CD4-positive, alpha-beta T cell treated with Interleukin-17A for 4 hours (primary cell): ENCODE results near the gene PITPNC1.
A peak's percentile ranks its signal among the peaks of the same experiment; 100 is the strongest.
"Not testable (repeated sequence)": the region's sequence is repeated elsewhere in the genome, so short reads cannot be mapped to it uniquely, and the experiment has no call there.

Source experiments
- DNase-seq: peaks from one replicate; pipeline ENCODE4 v3.0.0-alpha.2; 2020; ENCODE audit warnings: mixed read lengths

Gene PITPNC1

DNA sequence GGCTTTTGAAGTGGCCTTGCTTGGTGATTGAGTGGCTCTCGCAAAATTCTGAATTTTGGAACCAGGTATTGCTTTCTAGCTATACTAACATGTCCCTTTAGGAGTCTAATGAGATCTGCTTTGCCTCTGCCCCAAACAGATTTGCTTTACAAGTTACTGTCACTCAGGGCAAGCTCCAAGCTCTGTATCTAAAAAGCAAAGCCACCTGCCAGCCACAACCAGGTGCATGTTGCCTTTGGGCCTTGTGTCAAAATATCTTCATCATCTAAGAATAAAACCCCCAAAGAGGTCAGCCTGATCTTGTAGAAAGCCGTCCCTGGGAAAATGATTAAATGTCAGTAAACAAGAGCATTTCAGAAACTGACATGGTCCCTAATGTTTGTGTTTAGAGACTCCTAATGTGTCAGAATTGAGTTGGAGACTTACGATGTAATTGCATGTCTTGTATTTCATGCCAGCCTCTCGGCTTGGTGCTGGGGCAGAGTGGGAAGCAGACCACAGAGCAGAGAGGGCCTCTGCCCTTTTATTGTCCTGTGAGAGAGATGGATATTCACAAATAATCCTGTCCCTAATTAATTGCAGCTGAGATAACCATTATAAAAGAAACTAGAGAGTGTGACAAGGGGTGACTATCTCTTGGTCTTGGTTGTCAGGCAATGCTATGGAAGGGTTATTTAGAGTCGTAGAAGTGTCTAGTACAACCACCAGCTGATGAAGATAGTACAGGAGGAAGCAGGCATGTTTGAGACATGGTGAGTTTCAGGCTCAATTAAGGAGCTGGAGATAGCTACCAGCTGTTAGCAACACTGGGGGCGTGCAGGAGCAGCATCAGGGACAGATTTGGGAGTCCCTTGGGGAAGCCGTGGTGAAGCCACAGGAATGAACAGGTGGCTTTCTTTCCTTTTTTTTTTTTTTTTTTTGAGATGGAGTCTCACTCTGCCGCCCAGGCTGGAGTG is 90.7 kb downstream of the PITPNC1 start:
- no peak for DNase-seq

DNA sequence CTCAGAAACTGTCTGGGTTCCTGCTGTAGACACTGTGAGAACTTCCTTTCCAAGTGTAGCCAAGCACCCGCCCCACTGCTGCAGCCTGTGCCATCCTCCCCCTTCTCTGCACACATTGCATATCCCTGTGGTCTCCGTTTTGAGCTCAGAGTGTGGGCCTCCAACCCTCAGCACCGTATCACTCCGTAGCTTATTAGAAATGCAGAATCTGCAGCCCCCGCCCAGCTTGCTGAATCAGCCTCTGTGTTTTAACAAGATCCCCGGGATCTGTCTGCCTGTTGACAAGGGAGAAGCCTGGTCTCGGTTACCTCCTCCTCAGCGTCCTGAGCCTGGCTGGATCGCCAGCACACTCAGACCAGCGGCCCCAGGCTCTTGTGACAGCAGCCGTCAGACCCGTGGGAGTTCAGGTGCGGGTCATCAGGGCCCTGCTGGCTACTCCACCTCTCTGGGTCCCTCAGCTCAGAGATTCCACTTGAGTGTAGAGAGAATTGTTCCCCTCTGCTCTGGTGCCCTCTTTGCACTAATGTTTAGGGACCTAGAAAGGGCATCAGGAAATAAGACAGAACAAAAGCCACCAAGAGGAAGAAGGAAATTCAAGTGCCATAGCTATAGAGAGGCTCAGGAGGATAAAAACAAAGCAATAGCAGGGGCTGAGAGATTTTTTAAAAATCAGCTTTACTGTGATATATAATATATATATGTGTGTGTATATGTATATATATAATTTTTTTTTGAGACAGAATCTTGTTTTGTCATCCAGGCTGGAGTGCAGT is 92.3 kb downstream of the PITPNC1 start:
- DNase-seq, result peak; percentile 60

DNA sequence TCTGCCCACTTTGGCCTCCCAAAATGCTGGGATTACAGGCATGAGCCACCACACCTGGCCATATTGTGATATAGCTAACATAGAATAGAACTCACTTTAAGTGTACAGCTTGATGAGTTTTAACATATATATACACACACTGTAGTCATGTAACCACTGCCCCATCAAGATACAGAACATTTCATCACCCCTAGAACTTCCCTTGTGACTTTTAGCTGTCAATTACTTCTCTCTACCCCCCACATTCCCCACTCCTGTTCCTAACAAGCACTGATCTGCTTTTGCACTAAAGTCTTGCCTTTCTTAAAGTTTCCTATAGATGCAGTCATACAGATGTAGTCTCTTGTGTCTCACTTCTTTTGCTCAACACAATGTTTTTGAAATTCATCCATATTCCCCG is 93.1 kb downstream of the PITPNC1 start:
- DNase-seq, result no peak

DNA sequence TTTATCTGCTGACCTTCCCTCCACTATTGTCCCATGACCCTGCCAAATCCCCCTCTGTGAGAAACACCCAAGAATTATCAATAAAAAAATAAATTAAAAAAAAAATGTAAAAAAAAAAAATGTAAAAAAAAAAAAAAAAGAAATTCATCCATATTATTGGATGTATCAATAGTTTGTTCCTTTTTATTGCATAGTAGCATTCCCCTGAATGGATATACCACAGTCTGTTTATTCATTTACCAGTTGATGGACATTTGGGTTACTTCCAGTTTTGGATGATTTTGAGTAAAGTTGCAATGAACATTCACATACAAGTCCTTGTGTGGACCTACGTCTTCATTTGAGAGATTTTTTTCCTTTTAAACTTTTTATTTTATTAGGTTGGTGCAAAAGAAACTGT is 94.0 kb downstream of the PITPNC1 start:
- no peak for DNase-seq

DNA sequence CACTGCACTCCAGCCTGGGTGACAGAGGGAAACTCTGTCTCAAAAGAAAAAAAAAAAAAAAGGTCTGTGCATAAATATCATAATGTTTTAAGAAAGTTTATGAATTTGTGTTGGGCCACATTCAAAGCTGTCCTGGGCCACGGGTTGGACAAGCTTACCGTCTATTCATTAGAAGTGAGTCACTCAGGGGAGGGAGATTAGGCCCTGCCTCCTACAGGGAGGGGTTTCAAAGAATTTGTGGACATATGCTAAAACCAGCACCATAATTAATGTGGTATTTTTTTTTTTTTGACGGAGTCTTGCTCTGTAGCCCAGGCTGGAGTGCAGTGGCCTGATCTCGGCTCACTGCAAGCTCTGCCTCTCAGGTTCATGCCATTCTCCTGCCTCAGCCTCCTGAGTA is 95.5 kb downstream of the PITPNC1 start:
- not testable (repeated sequence) for DNase-seq

DNA sequence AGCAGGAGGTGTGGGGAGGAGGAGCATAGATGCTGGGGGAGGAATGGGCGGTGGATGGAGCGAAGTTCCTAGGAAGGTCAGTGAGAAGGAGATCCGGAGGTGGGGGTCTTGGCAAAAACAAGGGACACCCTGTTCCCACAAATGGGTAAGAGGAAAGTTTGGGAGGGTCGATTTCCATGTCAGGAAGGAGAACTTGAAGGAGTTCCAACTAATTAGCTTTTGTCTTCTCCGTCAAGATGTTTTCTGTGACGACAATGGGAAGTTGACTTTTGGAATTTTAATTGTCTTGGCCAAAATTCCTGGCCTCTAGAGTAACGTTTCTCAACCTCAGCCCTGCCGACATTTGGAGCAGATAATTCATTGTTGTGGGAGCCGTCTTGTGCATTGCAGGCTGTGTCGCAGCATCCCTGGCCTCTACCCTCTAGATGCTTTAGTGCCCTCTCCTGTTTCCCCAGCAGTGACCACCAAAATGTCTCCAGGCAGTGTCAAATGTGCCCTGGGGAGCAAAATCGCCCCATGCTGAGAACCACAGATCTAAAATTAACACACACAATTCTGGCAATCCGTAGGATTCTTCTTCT is 97.1 kb downstream of the PITPNC1 start:
- peak; percentile 25 for DNase-seq

DNA sequence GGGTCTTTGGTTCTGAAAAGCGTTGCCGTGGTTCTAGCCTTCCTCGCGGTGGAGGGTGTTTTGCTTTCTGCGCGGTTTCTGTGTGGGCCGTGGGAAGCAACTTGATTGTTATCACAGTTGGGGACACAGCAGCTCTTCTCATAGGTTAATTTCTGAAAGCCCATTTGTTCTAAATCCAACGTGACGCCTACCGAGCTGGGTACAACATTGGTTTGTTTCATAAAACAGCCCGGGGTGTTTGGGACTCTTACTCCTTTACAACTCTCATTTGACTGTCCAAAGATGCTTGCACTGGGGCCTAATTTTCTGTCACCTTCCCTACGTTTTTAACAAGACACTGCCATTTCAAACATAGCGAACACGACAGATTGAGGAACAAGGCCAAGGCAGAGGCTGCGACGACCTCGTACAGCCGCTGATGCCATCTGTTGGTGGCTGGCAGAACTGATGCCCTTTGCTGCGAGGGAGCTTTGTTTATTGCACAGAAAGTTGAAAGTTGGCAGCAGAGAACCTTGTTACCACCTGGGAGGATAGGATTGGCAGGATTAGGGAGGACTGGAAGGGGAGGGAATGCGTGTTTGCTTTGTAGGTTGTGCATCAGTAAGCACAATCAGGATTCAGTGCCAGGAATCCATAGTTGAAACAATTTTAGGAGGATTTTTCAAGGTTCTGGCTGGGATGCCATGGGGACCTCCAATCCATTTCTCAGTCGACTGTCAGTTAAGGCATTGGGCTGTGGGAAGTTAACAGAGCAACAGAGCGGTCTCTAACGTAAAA is 98.3 kb downstream of the PITPNC1 start:
- DNase-seq, result peak; percentile 88

DNA sequence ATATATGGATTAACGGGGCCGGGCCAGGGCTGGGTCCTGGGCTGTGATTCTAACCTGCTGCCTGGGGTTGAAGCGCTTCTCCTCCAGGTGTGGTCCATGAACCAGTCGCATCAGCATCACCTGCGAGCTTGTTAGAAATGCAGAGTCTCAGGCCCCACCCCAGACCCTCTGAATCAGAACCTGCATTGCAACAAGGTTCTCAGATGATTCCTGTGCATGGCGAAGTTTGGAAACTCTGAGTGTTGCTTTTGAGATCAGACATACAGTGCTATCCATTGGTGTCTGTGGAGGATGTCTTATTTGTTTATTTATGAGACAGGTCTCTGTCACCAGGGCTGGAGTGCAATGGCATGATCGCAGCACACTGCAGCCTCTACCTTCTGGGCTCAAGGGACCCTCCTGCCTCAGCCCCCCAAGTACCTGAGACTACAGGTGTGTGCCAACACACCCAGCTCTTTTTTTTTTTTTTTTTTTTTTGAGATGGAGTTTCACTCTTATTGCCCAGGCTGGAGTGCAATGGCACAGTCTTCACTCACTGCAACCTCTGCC is 99.8 kb downstream of the PITPNC1 start:
- no peak for DNase-seq

DNA sequence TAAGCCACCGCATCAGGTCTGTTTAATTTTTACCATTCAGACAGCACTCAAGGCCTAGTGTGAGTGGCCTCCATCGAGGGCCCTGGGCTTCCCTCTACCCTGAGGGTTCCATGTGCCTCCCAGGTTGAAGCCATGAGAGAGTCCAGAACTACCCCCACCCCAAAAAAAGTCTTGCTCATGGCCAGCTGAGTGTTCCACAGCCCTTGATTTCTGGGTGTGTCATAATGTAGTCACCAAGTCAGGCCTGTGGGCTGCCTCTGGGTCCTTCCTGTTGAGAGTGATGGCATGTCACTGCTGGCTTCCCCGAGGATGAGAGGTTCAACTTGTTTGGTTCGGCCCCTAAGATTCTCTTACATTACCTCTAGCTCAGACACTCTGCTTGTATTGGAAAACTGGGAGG is 100.6 kb downstream of the PITPNC1 start:
- DNase-seq, result peak; percentile 72

DNA sequence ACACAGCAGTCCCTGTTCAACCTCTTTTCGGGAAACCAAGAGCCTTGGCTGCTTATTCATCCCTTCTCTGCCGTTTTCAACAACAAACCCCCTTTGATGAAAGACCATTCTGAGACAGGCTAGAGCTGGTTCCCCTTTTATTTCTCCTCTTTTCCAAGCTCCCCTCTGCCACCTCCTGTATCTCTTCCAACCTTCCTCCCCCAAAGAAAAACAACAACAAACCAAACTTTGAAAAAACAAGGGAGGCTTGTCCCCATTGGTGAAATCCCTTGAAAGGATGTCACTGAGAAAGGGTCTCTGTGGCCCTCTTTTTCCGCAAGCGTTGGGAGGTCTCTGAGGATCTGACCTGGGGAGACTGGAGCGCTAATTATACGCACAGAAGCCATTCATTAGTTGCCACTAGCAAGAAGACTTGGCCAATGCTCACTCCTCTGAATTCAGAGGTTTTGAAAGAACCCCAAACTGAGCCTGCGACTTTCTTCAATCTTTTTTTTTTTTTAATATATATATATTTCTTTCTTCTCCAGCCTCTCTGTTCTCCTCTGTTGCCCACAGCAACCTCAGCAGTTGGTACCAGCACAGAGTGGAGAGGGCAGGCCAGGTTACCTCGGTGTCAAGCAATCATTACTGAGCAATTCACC is 101.4 kb downstream of the PITPNC1 start:
- DNase-seq, result no peak

DNA sequence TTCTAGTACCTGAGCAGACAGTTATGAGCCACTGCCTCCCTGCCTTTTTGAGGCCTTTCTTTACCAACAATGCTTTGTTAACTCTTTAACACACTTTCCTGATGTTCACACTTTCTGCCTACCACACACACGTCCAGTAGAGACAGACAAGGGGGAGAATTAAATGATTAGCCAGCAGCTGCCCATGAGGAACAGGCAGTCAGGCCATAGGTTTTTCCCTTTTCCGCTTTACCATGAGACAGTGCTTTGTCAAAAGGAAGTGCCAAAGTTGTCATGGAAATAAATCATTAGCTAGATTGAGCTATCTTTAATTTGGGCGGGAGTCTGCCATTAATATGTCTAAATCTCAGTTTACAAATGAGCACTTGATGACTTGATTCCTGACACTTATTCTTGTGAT is 102.1 kb downstream of the PITPNC1 start:
- DNase-seq, result no peak

DNA sequence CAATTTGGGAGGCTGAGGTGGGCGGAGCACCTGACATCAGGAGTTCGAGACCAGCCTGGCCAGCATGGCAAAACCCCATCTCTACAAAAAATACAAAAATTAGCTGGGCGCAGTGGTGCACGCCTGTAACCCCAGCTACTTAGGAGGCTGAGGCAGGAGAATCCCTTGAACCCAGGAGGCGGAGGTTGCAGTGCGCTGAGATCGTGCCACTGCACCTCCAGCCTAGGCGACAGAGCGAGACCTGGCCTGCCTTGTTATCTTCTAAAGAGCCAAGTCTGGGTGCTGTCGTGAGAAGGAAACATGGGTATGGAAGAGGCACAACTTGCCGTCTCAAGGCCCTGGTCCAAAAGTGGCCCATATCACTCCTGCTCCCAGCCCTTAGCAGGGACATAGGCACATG is 103.9 kb downstream of the PITPNC1 start:
- not testable (repeated sequence) for DNase-seq

DNA sequence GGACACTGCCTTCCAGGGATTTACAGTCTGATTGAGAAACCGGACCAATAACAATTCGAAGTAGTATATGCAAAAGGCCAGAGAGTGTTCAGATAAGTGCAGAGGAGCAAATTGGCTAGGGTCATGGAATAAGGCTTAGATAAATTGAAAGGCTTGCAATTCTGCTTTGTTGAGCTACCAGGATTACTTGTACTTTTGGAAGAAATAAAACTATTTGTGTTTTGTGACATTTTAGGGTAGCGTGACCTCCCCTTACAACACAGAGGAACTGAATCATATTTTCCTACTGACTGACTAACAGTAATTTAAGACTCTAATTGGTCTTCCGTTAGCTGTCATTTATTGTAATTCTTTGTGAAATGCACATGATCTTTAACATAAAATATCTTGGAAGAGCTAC is 104.7 kb downstream of the PITPNC1 start:
- no peak for DNase-seq

DNA sequence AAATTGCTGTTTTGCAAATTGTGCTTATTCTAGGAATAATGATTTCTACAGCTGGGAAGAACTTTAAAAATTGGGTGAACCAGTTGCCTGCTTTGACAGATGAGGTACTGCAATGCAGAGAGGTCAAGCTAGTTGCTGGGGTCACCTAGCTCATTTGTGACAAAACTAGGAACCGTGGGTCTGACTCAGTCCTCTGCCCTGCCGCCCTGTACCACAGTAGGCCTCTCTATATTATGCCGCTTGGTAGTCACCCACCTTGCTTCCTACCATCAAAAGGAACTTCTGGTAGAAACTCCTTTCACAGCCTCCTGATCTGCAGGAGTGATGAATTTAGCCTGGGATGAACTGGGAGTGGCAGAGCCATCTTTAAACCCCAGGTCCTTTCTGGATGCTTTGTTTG is 105.7 kb downstream of the PITPNC1 start:
- DNase-seq, result no peak

DNA sequence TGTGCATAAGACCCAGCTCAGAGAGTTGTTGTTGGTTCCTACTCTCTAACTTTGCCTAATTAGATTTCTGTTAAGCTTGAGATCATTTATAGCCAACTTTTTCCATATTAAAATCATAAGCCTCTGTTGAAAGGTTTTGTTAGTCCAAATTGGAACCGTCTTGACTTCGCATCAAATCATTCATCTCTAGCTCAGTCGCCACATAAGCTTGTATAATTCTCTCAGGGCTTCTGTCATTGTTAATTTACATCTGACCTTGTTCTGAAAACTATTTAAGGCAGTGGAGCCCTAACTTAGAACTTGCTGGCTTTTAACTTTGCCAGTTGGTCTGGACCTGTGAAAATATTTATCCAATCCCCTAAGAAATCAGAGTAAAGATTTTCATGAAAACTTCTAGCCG is 107.2 kb downstream of the PITPNC1 start:
- DNase-seq, result no peak

DNA sequence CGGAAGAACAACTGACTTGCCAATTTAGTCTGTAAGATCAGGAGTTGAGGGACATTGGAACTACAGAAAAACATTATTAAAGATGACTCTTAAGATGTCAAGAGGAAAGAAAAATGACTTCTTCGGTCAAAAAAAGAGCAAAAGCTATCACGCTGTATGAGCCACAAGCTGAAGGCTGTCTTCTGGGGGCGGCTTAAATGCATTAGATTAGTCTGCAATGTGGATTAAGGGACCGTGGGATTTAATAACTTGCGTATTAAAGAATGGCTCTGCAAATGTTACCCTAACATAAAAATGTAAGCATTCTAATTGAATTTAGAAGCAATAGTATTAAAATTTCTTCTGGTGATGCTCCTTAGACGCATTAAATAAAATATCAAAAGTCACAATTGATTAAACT is 108.6 kb downstream of the PITPNC1 start:
- DNase-seq, result no peak

DNA sequence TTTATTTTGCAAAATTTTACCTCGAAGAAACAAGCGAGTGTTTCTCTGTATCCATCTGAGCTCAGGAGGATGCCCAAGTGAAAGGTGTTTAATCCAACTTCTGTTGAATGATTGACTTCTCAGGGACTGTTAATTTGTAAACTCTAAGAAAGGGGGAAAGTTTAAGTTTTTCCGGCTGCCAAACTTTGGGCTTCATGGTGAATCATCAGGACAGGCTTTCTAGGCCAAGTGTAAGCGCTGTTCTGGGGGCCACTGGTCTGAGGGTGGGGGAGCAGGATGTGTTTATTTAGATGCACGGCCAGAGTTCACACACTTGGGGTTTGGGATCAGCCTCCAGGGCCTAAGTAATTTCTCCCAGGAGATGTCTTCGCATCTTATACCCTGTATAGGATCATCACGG is 110.4 kb downstream of the PITPNC1 start:
- DNase-seq, result no peak

DNA sequence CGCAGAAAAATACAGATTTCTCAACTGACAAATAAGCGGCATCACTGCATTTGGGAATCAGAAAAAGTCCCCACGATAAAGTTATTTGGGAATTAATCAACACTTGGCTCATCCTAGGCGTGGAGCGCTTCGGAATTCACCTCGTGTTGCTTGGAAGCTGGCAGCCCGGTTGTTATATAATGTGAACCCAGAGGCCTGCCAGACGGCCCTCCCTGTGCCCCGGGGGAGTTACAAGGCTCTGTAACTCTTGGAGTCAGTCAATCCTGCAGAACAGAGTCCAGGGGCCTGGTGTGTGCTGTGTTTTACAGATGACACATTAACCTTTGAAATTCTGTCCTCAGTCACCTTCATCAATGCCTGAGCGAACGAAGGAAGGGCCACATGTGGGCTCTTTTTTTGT is 111.1 kb downstream of the PITPNC1 start:
- no peak for DNase-seq

DNA sequence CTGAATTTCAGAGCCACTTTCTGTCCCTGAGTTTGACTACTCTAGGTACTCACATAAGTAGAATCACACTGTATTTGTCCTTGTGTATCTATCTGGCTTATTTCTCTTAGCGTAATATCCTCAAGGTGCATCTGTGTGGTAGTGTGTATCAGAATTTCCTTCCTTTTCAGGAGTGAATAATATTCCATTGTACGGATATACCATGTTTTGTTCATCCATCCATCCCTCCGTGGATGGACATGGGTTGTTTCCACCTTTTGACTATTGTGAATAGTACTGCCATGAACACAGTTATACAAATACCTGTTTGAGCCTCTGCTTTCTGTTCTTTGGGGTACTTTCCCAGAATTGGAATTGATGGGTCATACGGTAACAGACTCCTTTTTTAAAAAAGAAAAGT is 111.7 kb downstream of the PITPNC1 start:
- no peak for DNase-seq

DNA sequence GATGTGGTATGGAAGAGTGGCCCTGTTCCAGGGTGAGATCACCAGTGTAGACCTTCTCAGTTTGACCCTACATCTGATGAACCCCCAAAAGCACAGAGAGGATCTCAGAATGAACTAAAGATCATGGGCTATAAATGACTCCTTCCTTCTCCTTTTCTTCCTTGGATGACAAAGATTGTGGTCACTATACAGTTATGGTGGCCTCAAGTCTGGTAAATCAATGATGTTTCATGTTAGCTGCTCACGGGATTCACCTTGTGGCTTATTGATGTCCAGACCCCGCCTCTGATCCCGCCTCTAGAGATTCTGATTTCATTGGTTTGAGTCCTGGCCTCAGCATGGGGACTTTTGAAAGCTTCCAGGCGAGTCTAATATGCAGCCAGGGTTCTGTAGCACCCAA is 112.2 kb downstream of the PITPNC1 start:
- DNase-seq, result no peak

DNA sequence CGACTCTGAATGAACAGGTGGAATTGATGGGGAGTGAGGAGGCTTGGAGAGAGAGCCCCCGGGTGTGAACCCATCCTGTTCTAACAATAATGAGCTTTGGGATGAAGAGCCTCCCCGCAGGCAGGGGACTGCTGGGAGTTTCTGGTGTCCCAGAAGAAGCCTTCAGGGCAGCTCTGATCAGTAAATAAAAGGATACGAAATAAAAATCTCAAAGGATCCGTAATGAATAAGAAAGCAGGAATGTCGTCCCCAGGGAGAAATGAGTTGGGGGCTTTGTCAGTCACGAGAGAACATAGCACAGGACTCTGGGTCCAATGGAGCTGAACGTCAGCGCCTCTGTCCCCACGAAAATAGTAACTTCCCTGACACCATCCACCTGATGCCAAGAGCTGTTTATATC is 113.4 kb downstream of the PITPNC1 start:
- no peak for DNase-seq
